T-helper 2 cell (primary cell): ENCODE data around the gene FRMD4B.
A peak's percentile ranks its signal among the peaks of the same experiment; 100 is the strongest.
"Not testable (repeated sequence)": the region's sequence is repeated elsewhere in the genome, so short reads cannot be mapped to it uniquely, and the experiment has no call there.

ENCODE experiments used
- DNase-seq, 5 experiments: peaks; one replicate each; pipeline versions ENCODE4 v3.0.0 to v3.0.0-alpha.2; 2012 to 2022

Gene FRMD4B

DNA sequence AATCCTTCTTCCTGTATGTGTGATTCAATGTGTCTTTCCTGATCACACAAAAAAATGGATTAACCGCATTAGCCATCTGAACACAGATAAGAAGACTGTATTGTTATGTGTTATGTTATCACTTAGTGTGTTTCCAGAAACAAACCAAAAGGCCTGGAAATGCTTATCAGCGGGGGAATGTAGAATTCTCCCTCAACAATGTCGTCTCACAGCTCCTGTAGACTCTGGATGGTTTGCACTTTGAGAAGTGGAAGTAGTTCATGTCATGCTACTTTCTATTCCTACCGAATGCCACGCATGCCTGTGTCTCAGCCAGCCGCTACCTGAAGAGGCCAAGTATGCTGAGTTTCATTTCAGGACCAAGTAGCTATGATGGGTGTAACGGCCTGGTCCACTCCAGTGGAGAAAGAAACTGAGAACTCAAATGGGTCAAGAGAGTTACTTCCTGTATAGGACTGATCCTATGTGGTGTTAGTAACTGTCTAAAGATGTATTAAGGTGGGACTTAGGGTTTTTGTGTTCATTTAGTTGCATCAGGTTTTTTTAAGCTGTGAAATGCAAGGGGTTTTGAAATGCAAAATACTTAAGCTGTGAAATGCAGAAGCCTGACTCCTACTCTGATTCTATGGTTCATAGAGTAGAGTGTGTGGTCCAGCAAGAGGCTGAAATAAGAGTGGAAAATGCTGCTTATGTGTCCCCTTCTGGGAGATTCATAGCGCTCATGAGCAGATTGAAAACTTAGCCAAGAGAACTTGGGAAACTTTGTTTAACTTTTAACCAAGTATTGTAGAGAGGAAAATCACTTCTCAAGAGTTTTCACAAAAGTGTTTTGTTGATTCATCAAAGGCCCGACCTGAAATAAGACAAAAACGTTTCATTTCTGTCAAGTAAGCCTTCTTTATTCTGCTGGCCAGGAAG, 145.0 kb downstream of the FRMD4B start:
- no peak for DNase-seq

- no peak for DNase-seq
Observed at GRCh38 chr3:69239063-69239462, 146.8 kb downstream of the FRMD4B start.

GRCh38 chr3:69236812-69237707, 148.8 kb downstream of the FRMD4B start:
- peak in 1 of 5 experiments; percentile 29 for DNase-seq

- DNase-seq = peak in 2 of 5 experiments; percentile 8 to 89
Observed at GRCh38 chr3:69235882-69236281, 150.0 kb downstream of the FRMD4B start.

DNA sequence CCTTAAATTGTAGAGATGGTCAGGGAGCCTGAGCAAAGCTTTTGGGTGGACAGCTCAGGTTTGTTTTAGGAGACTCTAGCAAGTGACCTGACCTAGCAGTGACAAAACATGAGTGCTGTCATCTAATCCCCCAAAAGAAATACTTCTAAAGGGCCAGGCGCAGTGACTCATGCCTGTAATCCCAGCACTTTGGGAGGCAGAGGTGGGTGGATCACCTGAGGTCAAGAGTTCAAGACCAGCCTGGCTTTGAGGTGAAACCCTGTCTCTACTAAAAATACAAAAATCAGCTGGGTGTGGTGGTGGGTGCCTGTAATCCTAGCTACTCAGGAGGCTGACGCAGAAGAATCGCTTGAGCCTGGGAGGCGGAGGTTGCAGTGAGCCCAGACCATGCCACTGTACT, 150.7 kb downstream of the FRMD4B start:
- not testable (repeated sequence) for DNase-seq

- no peak for DNase-seq
Observed at GRCh38 chr3:69232482-69232881, 153.4 kb downstream of the FRMD4B start.

GRCh38 chr3:69231929-69232440, 153.9 kb downstream of the FRMD4B start:
- DNase-seq = no peak

DNA sequence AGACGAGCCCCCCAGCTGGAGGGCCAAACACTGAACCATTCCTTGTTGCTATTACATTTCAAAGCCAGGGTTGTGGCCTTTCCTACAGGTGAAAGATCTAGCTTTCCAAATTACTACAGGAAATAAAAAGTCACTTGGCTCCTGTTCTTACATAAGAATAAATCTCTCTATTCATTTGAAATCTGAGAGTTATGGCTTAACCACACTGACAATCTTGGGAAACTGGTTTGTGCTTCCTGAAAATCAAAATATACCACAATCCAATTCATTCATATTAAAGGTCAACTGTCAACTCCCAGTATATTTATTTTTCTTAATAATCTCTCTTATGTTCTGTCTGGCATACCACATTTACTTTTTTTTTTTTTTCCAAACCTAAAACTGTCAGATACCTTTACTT, 159.8 kb downstream of the FRMD4B start:
- DNase-seq = no peak

DNA sequence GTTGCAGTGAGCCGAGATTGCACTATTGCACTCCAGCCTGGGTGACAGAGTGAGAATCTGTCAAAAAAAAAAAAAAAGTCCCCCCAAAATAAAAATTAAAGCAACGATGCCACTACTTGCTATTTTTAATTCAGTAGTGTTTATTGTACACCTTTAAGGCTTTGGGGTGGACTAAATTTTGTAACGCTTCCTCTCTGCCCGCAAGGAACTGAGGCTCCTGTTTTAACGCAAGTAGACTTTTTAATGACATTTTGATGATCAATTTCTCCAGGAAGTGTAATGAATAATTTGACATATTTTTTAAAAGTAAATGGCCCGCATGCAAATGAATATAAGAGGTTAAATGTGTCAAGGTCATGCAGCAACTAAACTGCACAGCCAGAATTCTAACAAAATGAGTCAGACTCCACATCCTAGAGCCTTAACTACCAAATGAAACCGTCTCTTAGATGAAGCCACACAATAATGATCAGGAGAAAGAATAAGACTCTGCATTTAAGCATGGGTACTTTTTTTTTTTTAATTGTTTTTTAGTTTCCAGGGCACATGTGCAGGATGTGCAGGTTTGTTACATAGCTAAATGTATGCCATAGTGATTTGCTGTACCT, 166.7 kb downstream of the FRMD4B start:
- peak in 1 of 5 experiments; percentile 76 for DNase-seq

DNA sequence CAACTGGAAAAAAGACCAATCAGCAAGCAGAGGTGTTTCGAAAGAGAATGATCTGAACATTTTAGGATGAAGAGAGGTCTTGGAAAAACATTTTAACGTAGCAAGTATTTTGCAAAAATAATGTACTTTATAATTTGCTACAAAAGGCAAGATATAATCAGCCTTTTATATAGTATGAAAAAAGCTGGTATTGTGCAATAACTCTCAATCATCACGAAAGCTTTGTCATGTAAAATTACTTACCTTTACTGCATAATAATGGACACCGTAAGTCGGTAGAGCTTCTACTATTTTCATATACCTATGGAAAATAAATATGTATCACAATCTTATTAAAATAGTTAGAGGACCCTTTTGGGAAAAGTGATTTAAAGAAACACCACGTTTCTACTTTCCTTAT, 167.8 kb downstream of the FRMD4B start:
- DNase-seq = no peak

DNA sequence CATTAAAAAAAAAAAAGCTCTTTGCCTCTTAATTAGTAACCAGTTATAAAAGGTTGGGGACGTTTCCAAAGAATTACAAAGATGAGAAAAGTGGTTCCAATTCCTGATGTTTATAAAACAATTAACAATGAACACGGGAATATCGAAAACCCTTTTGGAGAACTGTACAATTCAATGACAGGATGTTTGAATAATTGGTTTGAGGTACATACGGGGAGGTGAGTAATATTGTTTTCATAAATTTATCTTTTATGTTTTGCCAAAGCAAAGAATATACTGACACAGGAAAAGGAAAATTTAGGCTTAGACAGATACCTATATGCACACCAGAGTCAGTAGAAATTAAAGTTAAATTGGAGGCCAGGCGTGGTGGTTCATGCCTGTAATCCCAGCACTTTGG, 168.9 kb downstream of the FRMD4B start:
- no peak for DNase-seq

GRCh38 chr3:69214241-69214640, 171.6 kb downstream of the FRMD4B start:
- DNase-seq = peak in 1 of 5 experiments; percentile 66

GRCh38 chr3:69212411-69213160, 173.3 kb downstream of the FRMD4B start:
- peak in 2 of 5 experiments; percentile 24 to 94 for DNase-seq

- no peak for DNase-seq
Observed at GRCh38 chr3:69210068-69210730, 175.7 kb downstream of the FRMD4B start.

GRCh38 chr3:69209413-69209812, 176.5 kb downstream of the FRMD4B start:
- DNase-seq = no peak

DNA sequence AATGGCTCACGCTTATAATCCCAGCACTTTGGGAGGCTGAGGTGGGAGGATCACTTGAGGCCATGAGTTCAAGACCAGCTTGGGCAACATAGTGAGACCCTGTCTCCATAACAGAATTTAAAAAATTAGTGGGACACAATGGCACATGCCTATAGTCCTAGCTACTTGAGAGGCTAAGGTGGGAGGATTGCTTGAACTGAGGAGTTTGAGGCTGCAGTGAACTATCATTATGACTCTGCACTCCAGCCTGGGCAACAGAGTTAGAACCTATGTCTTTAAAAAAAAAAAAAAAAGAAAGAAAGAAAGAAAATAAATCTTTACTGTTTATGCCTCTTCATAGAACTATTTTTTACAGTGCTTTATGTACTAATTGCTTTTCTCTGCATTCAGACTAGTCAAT, 178.9 kb downstream of the FRMD4B start:
- DNase-seq = peak in 1 of 5 experiments; percentile 44

GRCh38 chr3:69205385-69205784, 180.5 kb downstream of the FRMD4B start:
- peak in 1 of 5 experiments; percentile 32 for DNase-seq

- peak in 2 of 5 experiments; percentile 26 to 82 for DNase-seq
Observed at GRCh38 chr3:69204315-69204957, 181.5 kb downstream of the FRMD4B start.

GRCh38 chr3:69203631-69204314, 182.1 kb downstream of the FRMD4B start:
- no peak for DNase-seq

DNA sequence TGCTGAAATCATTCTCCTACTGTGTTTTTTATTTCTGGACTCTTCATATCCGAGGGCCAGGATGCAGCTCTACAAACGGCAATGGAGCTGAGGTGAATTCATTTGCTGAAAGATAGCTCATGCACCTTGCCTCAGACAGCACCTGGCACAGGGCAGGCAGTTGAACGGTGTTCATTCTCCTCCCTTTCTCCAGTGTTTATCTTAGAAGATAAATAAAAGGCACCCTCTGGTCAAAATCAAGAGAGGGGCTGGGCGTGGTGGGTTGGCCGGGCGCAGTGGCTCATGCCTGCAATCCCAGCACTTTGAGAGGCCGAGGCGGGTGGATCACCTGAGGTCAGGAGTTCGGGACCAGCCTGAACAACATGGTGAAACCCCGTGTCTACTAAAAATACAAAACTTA, 184.2 kb downstream of the FRMD4B start:
- no peak for DNase-seq
